Memory B cell (primary cell): ENCODE data around the gene IVNS1ABP.
"Not testable (repeated sequence)": the region's sequence is repeated elsewhere in the genome, so short reads cannot be mapped to it uniquely, and the experiment has no call there.

ENCODE experiments used
- ATAC-seq: fragments of 150-1000 bp; cut with Tn5 transposase; 2 replicates; pipeline ENCODE4 v1.10.0; 2021; ENCODE audit warnings: low read depth, mild to moderate bottlenecking, moderate library complexity
- DNase-seq, 2 donors: peaks; one replicate each; pipeline ENCODE4 v3.0.0; 2022; ENCODE audit warnings: low spot score in 2 of 2
- H3K27ac Mint-ChIP-seq: one replicate; pipeline ENCODE4 v1.8.0; 2022; ENCODE audit warnings: mild to moderate bottlenecking, moderate library complexity, mixed read lengths
- H3K27me3 Mint-ChIP-seq: one replicate; pipeline ENCODE4 v1.8.0; 2022; ENCODE audit warnings: mixed read lengths
- H3K36me3 Mint-ChIP-seq: one replicate; pipeline ENCODE4 v1.8.0; 2022; ENCODE audit warnings: mild to moderate bottlenecking, mixed read lengths
- H3K4me1 Mint-ChIP-seq: one replicate; pipeline ENCODE4 v1.8.0; 2022; ENCODE audit warnings: mixed read lengths
- H3K4me3 Mint-ChIP-seq: one replicate; pipeline ENCODE4 v1.8.0; 2022; ENCODE audit warnings: mild to moderate bottlenecking, moderate library complexity, mixed read lengths
- H3K9me3 Mint-ChIP-seq: one replicate; pipeline ENCODE4 v1.8.0; 2022; ENCODE audit warnings: mixed read lengths

Gene IVNS1ABP

GRCh38 chr1:185345913-185346720, 29.1 kb upstream of the IVNS1ABP start:
- Mint-ChIP-seq H3K4me1 (peaks cover 17% of the 10 kb centered on the region), H3K4me3 (peak overlapping the region; percentile 57), H3K9me3 (no peaks in the 10 kb centered on the region), H3K27me3 (no peaks in the 10 kb centered on the region), H3K27ac (peak overlapping the region; percentile 39), H3K36me3 (no peaks in the 10 kb centered on the region)
- ATAC-seq = peak; percentile 79
- DNase-seq = peak in 1 of 2 donors; percentile 4

DNA sequence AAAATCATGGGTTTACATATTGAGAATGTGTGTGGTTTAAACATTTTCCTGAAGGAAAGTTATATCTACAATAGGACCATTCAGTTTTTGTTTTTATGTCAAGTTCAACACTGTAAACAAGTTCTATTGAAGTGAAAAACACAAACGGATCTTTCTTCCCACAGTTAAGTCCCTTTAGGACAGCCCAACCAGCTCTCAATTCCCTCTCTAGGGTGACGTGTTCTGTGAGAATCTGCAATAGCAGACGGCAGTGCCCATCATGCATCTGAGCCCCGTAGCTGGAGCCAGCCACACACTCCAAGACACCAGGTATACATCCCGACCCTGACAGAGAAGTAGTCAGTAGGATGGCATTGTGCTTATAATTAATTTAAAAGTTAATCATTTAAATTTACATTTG, 26.3 kb upstream of the IVNS1ABP start:
- Mint-ChIP-seq H3K36me3 (no peaks in the 10 kb centered on the region), H3K27me3 (no peaks in the 10 kb centered on the region), H3K27ac (no peak overlapping the region), H3K9me3 (no peaks in the 10 kb centered on the region), H3K4me1 (peaks cover 31% of the 10 kb centered on the region), H3K4me3 (no peak overlapping the region)
- no peak for DNase-seq
- no peak for ATAC-seq

DNA sequence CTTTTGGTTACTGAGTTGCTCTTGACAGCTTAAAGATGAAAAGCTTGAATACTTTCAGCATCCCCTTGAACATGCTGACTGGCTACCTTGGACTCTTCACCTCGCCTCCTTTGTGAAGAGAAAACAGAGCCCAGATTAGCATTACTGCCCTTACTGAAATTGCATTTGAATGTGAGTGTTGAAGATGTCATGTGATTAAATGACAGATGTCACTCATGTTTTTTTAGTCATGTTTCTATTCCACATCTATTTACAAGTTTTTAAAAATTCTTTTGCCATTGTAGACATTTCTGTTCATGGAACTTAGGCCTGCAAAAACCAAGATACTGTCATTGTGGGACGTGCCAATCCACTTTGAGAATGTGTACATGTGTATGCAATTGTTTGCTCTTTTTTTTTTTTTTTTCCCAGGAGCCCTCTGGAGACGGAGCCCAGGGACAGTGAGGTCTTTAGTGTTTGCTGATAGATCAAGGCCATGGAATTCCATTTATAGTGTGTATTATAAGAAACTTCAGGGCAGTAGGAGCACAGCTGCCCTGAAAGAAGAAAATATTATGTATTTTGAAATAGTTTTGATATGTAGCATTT, 25.7 kb upstream of the IVNS1ABP start:
- H3K27me3 Mint-ChIP-seq = no peaks in the 10 kb centered on the region
- peaks cover 31% of the 10 kb centered on the region for H3K4me1 Mint-ChIP-seq
- ATAC-seq (no peak), DNase-seq (no peak)
- no peaks in the 10 kb centered on the region for H3K9me3 Mint-ChIP-seq
- H3K27ac Mint-ChIP-seq = no peak overlapping the region
- no peak overlapping the region for H3K4me3 Mint-ChIP-seq
- no peaks in the 10 kb centered on the region for H3K36me3 Mint-ChIP-seq

DNA sequence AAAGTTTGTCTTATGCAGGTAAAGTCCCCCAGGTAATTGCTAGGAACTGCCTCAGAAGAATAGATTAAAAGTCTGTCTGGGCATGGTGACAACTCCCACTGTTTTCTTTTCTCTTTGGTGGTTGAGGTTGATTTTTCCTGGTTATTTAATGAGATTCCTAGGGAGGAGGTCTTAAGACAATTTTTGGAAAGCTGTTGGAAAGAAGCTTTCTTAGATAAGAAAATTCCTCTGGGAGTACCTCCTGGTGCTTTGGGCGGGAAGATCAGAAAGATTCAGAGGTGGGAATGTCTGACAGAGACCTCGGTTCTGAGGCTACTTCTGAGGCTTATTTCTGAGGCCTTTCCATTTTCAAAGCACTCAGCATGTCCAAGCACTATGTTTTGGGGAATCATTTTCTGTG, 25.0 kb upstream of the IVNS1ABP start:
- Mint-ChIP-seq H3K9me3 (no peaks in the 10 kb centered on the region), H3K27me3 (no peaks in the 10 kb centered on the region), H3K36me3 (no peaks in the 10 kb centered on the region), H3K4me3 (no peak overlapping the region), H3K4me1 (peaks cover 31% of the 10 kb centered on the region), H3K27ac (no peak overlapping the region)
- DNase-seq (no peak), ATAC-seq (no peak)

GRCh38 chr1:185341196-185341781, 24.2 kb upstream of the IVNS1ABP start:
- Mint-ChIP-seq H3K9me3 (no peaks in the 10 kb centered on the region), H3K4me1 (peaks cover 28% of the 10 kb centered on the region), H3K27me3 (no peaks in the 10 kb centered on the region), H3K36me3 (no peaks in the 10 kb centered on the region), H3K27ac (no peak overlapping the region), H3K4me3 (no peak overlapping the region)
- ATAC-seq (no peak), DNase-seq (no peak)

DNA sequence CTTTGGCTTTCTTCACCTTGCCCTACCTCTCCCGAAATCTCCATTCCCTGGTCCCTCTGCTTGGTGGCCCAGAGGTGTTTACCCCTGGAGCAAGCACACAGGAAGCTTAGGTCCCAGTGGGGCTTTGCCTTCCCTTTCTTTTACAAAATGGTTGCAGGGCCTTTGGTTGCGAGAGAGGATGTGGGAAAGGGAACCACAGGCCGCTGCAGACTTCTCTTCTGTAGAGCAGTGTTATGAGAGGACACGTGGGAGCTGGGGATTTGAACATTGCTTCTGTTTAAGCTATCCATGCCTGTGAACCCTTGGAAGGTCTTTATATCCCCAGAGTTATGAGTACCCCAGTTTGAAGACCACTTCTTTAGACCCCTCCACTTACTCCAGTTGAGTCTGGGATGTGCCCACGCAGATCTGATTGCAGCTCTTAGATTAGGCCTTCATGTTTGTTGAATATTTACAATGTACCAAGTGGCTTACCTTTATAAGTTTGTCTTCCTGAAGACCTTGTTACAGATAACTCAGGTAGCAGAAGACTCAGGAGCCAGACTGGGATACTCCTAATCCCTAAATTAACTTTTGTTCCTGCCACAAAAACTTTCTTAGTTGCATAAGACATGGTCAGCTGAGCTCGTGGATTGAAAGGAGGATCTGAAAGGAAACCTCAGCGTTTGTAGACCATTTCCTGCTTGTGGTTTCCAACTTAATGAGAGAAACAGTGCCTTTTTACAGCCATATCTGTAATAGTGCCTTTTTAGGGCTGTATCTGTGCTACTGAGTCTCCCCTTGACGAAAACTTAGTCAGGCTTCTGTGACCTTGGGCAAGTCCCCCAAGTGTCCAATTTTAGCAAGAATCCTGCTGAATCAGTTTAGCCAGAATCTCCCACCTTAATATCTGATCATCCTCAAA, 21.9 kb upstream of the IVNS1ABP start:
- H3K4me1 Mint-ChIP-seq = peaks cover 16% of the 10 kb centered on the region
- peak; percentile 91 for ATAC-seq
- H3K27ac Mint-ChIP-seq = peak overlapping the region; percentile 33
- H3K9me3 Mint-ChIP-seq = no peaks in the 10 kb centered on the region
- H3K4me3 Mint-ChIP-seq = peak overlapping the region; percentile 48
- H3K27me3 Mint-ChIP-seq = no peaks in the 10 kb centered on the region
- H3K36me3 Mint-ChIP-seq = no peaks in the 10 kb centered on the region
- DNase-seq = peak in 1 of 2 donors; percentile 16

GRCh38 chr1:185337246-185337645, 20.2 kb upstream of the IVNS1ABP start:
- DNase-seq = no peak
- H3K27ac Mint-ChIP-seq = peak overlapping the region; percentile 6
- H3K36me3 Mint-ChIP-seq = no peaks in the 10 kb centered on the region
- peaks cover 16% of the 10 kb centered on the region for H3K4me1 Mint-ChIP-seq
- no peaks in the 10 kb centered on the region for H3K9me3 Mint-ChIP-seq
- no peaks in the 10 kb centered on the region for H3K27me3 Mint-ChIP-seq
- no peak for ATAC-seq
- H3K4me3 Mint-ChIP-seq = no peak overlapping the region

GRCh38 chr1:185334182-185334581, 17.1 kb upstream of the IVNS1ABP start:
- Mint-ChIP-seq H3K36me3 (no peaks in the 10 kb centered on the region), H3K27me3 (no peaks in the 10 kb centered on the region), H3K4me1 (peaks cover 7% of the 10 kb centered on the region), H3K9me3 (no peaks in the 10 kb centered on the region), H3K27ac (no peak overlapping the region), H3K4me3 (no peak overlapping the region)
- ATAC-seq (no peak), DNase-seq (no peak)

DNA sequence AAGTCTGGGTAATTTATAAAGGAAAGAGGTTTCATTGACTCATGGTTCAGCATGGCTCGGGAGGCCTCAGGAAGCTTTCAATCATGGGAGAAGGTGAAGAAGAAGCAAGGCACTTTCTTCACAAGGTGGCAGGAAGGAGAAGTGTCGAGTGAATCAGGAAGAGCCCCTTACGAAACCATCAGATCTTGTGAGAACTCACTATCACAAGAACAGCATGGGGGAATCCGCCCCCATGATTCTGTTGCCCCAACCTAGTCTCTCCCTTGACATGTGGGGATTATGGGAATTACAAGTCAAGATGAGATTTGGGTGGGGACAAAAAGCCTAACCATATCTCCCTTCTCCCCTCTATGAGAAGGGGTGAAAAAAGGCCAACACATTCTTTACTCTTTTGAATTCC, 11.2 kb upstream of the IVNS1ABP start:
- no peak for DNase-seq
- Mint-ChIP-seq H3K4me3 (no peak overlapping the region), H3K9me3 (no peaks in the 10 kb centered on the region), H3K27me3 (no peaks in the 10 kb centered on the region), H3K27ac (no peak overlapping the region), H3K4me1 (no peaks in the 10 kb centered on the region), H3K36me3 (no peaks in the 10 kb centered on the region)
- ATAC-seq = no peak

GRCh38 chr1:185325413-185325812, 8.4 kb upstream of the IVNS1ABP start:
- no peak overlapping the region for H3K4me3 Mint-ChIP-seq
- peaks cover 2% of the 10 kb centered on the region for H3K36me3 Mint-ChIP-seq
- DNase-seq (no peak), ATAC-seq (no peak)
- H3K9me3 Mint-ChIP-seq = no peaks in the 10 kb centered on the region
- H3K27ac Mint-ChIP-seq = no peak overlapping the region
- H3K4me1 Mint-ChIP-seq = no peaks in the 10 kb centered on the region
- H3K27me3 Mint-ChIP-seq = no peaks in the 10 kb centered on the region

DNA sequence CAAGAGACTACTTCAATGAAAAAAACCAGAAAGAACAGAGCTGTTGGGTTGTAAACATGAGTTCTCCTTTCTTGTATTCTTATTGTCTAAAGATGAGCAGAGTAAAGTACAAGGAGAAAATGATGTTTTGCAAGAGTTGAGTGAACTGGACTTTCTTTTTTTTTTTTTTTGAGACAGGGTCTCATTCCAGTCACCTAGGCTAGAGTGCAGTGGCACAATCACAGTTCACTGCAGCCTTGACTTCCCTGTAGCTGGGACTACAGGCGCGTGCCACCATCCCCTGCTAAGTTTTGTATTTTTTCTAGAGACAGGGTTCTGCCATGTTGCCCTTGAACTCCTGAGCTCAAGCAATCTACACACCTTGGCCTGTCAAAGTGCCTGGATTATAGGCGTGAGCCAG, 7.1 kb upstream of the IVNS1ABP start:
- H3K9me3 Mint-ChIP-seq = no peaks in the 10 kb centered on the region
- no peaks in the 10 kb centered on the region for H3K4me1 Mint-ChIP-seq
- no peak for ATAC-seq
- peaks cover 2% of the 10 kb centered on the region for H3K36me3 Mint-ChIP-seq
- H3K27me3 Mint-ChIP-seq = no peaks in the 10 kb centered on the region
- no peak overlapping the region for H3K4me3 Mint-ChIP-seq
- no peak for DNase-seq
- H3K27ac Mint-ChIP-seq = no peak overlapping the region

DNA sequence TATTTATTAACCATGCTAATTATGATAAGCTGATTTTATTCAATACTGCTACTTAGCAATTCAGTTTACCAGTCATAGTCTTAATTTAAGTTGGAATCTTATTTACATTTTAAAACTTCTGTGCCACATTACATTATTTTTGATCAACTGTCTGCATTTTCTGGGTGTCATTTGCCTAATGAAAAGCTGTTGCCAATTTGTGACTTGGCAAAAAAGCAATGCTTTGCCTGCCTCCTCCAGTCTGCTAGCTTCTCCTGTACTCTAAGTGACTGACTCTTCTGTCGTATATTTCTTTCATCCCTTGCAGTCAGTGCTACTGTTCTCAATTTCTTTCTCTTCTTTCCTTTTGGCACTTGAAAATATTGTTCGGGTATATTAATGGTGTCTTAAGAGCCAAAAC, 5.6 kb upstream of the IVNS1ABP start:
- Mint-ChIP-seq H3K4me1 (peaks cover 7% of the 10 kb centered on the region), H3K9me3 (no peaks in the 10 kb centered on the region)
- ATAC-seq = no peak

GRCh38 chr1:185321653-185322221, 4.7 kb upstream of the IVNS1ABP start:
- H3K9me3 Mint-ChIP-seq, H3K36me3 Mint-ChIP-seq, DNase-seq, H3K27me3 Mint-ChIP-seq, H3K4me1 Mint-ChIP-seq, H3K4me3 Mint-ChIP-seq, H3K27ac Mint-ChIP-seq, ATAC-seq: not testable (repeated sequence)

More for the DNA sequence above, 5.6 kb upstream of the IVNS1ABP start:
- no peak overlapping the region for H3K27ac Mint-ChIP-seq
- no peaks in the 10 kb centered on the region for H3K27me3 Mint-ChIP-seq
- H3K4me3 Mint-ChIP-seq = no peak overlapping the region
- no peak for DNase-seq
- peaks cover 2% of the 10 kb centered on the region for H3K36me3 Mint-ChIP-seq
